HepG2 (cell line): ENCODE measurements around the gene TTBK2. TPM values are rescaled to one million over a fixed set of nuclear protein-coding genes. Genes with fewer than 3 reads are reported as not detected.

Experiments used
- ATAC-seq: fragments of 200-7000 bp; cut with Tn5 transposase; 3 replicates; pipeline ENCODE4 v1.9.1; 2020; ENCODE audit warnings: mild to moderate bottlenecking, moderate library complexity
- BruUV-seq: library from RNA; stranded (reverse); fragments of 400-500 nt; replicated peaks from 2 replicates; lab custom pipeline; 2021; lab: Mats Ljungman, UMichigan
- CTCF ChIA-PET: fragments of 300-600 bp; formaldehyde crosslinking; extraction: SDS; loops from one replicate; lab custom pipeline; 2021; ENCODE audit warnings: low total read pairs, inconsistent platforms, low intra/inter-chr PET ratio; lab: Yijun Ruan, JAX
- POLR2A ChIA-PET: fragments of 350-600 bp; sonication (Branson Sonifier 250); formaldehyde crosslinking; loops from one replicate; lab custom pipeline; 2020; ENCODE audit warnings: antibody characterized with exemption, inconsistent platforms; lab: Yijun Ruan, JAX
- DNase-seq: peaks from one replicate; pipeline ENCODE4 v3.0.0-alpha.2; 2015; ENCODE audit warnings: low spot score
- FAIRE-seq: peaks from 3 replicates; lab custom pipeline; 2011; peaks lifted over from hg19 to GRCh38; lab: Jason Lieb, UNC
- H2AFZ ChIP-seq: one replicate; pipeline ENCODE4 v1.6.1; 2011; ENCODE audit warnings: low read length, inconsistent platforms
- H3K27ac ChIP-seq: fragments of 300-600 bp; 3 replicates; pipeline ENCODE4 v1.8.0; 2011; ENCODE audit warnings: mixed run types, mild to moderate bottlenecking, mixed read lengths, low read length, inconsistent platforms; ENCODE audit not compliant: insufficient read depth; ENCODE audit errors: extremely low read length
- H3K27me3 ChIP-seq, 2 experiments: fragments of 200-600 bp in 1 of 2; 2 replicates in 1 of 2; 3 replicates in 1 of 2; pipeline versions ENCODE4 v1.6.0 to v1.8.0; 2011; ENCODE audit warnings: low read length in 2 of 2, mild to moderate bottlenecking in 2 of 2, moderate library complexity in 2 of 2, inconsistent platforms in 1 of 2; ENCODE audit not compliant: insufficient read depth in 2 of 2, control insufficient read depth in 1 of 2
- H3K36me3 ChIP-seq, 2 experiments: fragments of 200-600 bp in 1 of 2; replicated peaks in 1 of 2; 2 replicates in 1 of 2; 3 replicates in 1 of 2; pipeline versions ENCODE4 v1.5.1 to v1.8.0; 2011; ENCODE audit warnings: low read length in 2 of 2, inconsistent platforms in 1 of 2; ENCODE audit not compliant: insufficient read depth in 2 of 2, control insufficient read depth in 1 of 2
- H3K4me1 ChIP-seq: 2 replicates; pipeline ENCODE4 v1.5.1; 2012; ENCODE audit warnings: low read length, inconsistent platforms; ENCODE audit not compliant: insufficient read depth
- H3K4me2 ChIP-seq: 2 replicates; pipeline ENCODE4 v1.6.0; 2011; ENCODE audit warnings: low read depth, low read length, inconsistent platforms
- H3K4me3 ChIP-seq, 3 experiments: fragments of 200-600 bp in 1 of 3; sonication (generic), shearing (Covaris generic) in 1 of 3; replicated peaks in 1 of 3; 2 replicates each; pipeline ENCODE4 v1.5.1; 2011 to 2016; ENCODE audit warnings: low read length in 3 of 3, inconsistent platforms in 2 of 3, low read depth in 2 of 3, mild to moderate bottlenecking in 2 of 3, control low read depth in 1 of 3, mixed read lengths in 1 of 3; ENCODE audit not compliant: insufficient read depth in 1 of 3
- H3K79me2 ChIP-seq: one replicate; pipeline ENCODE4 v1.6.1; 2011; ENCODE audit warnings: low read length, inconsistent platforms; ENCODE audit not compliant: insufficient read depth
- H3K9ac ChIP-seq: 2 replicates; pipeline ENCODE4 v1.6.0; 2011; ENCODE audit warnings: mild to moderate bottlenecking, low read depth, low read length, inconsistent platforms; ENCODE audit not compliant: insufficient read depth
- H3K9me3 ChIP-seq: 2 replicates; pipeline ENCODE4 v1.5.1; 2012; ENCODE audit warnings: mild to moderate bottlenecking, low read length
- H4K20me1 ChIP-seq: 2 replicates; pipeline ENCODE4 v1.6.0; 2011; ENCODE audit warnings: inconsistent platforms, mild to moderate bottlenecking, low read length, moderate library complexity; ENCODE audit not compliant: insufficient read depth
- AHR ChIP-seq: IDR thresholded peaks from 2 replicates; pipeline ENCODE4 v1.6.1; 2018; ENCODE audit warnings: missing genetic modification reagents, missing compliant biosample characterization
- CAMTA2 ChIP-seq: sonication (generic); formaldehyde crosslinking; IDR thresholded peaks from 2 replicates; pipeline ENCODE4 v1.4.0; 2020; ENCODE audit warnings: mild to moderate bottlenecking, missing genetic modification reagents, borderline replicate concordance
- HNRNPLL ChIP-seq: fragments of 200-400 bp; formaldehyde crosslinking; IDR thresholded peaks from 2 replicates; pipeline ENCODE4 v1.6.1; 2017; ENCODE audit warnings: mild to moderate bottlenecking, low read depth, low read length; ENCODE audit not compliant: poor library complexity, severe bottlenecking
- KLF15 ChIP-seq: sonication (generic); formaldehyde crosslinking; IDR thresholded peaks from 2 replicates; pipeline ENCODE4 v1.8.1; 2023; ENCODE audit warnings: borderline replicate concordance, mild to moderate bottlenecking, inconsistent platforms, missing genetic modification reagents, mixed read lengths
- NFATC3 ChIP-seq: sonication (generic); formaldehyde crosslinking; IDR thresholded peaks from 2 replicates; pipeline ENCODE4 v1.5.1; 2020; ENCODE audit warnings: mild to moderate bottlenecking, missing genetic modification reagents
- NFE2 ChIP-seq: sonication (generic); formaldehyde crosslinking; IDR thresholded peaks from 2 replicates; pipeline ENCODE4 v1.4.0; 2020; ENCODE audit warnings: missing genetic modification reagents
- SMAD3 ChIP-seq: sonication (generic); formaldehyde crosslinking; IDR thresholded peaks from 2 replicates; pipeline ENCODE4 v1.4.0; 2020; ENCODE audit warnings: missing genetic modification reagents
- THYN1 ChIP-seq: sonication (generic); formaldehyde crosslinking; IDR thresholded peaks from 2 replicates; pipeline ENCODE4 v1.8.1; 2023; ENCODE audit warnings: low read depth, mild to moderate bottlenecking, moderate library complexity, missing genetic modification reagents, borderline replicate concordance
- YY1 ChIP-seq: IDR thresholded peaks from 2 replicates; pipeline ENCODE4 v1.6.1; 2011; ENCODE audit warnings: low read length, low read depth, moderate library complexity, mild to moderate bottlenecking; ENCODE audit not compliant: insufficient read depth, insufficient replicate concordance
- ZFAT ChIP-seq: sonication (generic); formaldehyde crosslinking; conservative IDR thresholded peaks from 2 replicates; pipeline ENCODE4 v1.8.1; 2023; ENCODE audit warnings: missing genetic modification reagents, inconsistent platforms
- ZNF484 ChIP-seq: sonication (generic); formaldehyde crosslinking; IDR thresholded peaks from 2 replicates; pipeline ENCODE4 v1.5.1; 2020; ENCODE audit warnings: mild to moderate bottlenecking, low read depth, missing genetic modification reagents, borderline replicate concordance
- WGBS: methylation state at CpG from one replicate; pipeline ENCODE4 v1.1.6; 2017; ENCODE audit warnings: low lambda C conversion rate; 5-methylcytosine and 5-hydroxymethylcytosine counted together
- in situ Hi-C: cut with HindIII; loops from 2 replicates; pipeline ENCODE4 v1.10.0; 2017; ENCODE audit warnings: low pct_unique_long_range_greater_than_20kb; ENCODE audit not compliant: extremely low pct_ligation_motif_present
- intact Hi-C: fragments of 100-400 bp; cut with micrococcal nuclease; formaldehyde crosslinking; loops from one replicate; pipeline ENCODE4 v1.10.0; 2022; ENCODE audit not compliant: unreplicated experiment
- polyA plus RNA-seq, 8 experiments: library from polyadenylated mRNA; depleted of rRNA in 3 of 8; stranded (reverse) in 7 of 8; unstranded in 1 of 8; fragments of >200 nt; fragmentation: Illumina TruSeq in 4 of 8; extraction: Trizol in 4 of 8; gene quantifications; 2 replicates each; pipeline versions ENCODE4 v1.2.1 to v1.2.3, GENCODE V29; 2011 to 2016; ENCODE audit warnings: low read depth in 4 of 8, missing spikeins in 1 of 8, mixed read lengths in 1 of 8; ENCODE audit not compliant: insufficient read depth in 1 of 8
- total RNA-seq, 5 experiments: library from RNA; depleted of rRNA; stranded (reverse); fragments of >200 nt; fragmentation: Illumina TruSeq; extraction: Trizol; gene quantifications; 2 replicates each; pipeline ENCODE4 v1.2.3, GENCODE V29; 2016; ENCODE audit warnings: low read depth in 1 of 5
- TF ChIP-seq, protein P1 (sequence below): sonication (generic); formaldehyde crosslinking; IDR thresholded peaks from 2 replicates; pipeline ENCODE4 v1.8.1; 2023; ENCODE audit warnings: missing genetic modification reagents, inconsistent platforms, borderline replicate concordance
- TF ChIP-seq, protein P2 (sequence below): sonication (generic); formaldehyde crosslinking; IDR thresholded peaks from 2 replicates; pipeline ENCODE4 v1.4.0; 2020; ENCODE audit warnings: mild to moderate bottlenecking, missing genetic modification reagents
- TF ChIP-seq, protein P3 (sequence below): sonication (generic); formaldehyde crosslinking; conservative IDR thresholded peaks from 2 replicates; pipeline ENCODE4 v1.4.0; 2020; ENCODE audit warnings: missing genetic modification reagents
- TF ChIP-seq, protein P4 (sequence below): sonication (generic); formaldehyde crosslinking; IDR thresholded peaks from 2 replicates; pipeline ENCODE4 v1.4.0; 2020; ENCODE audit warnings: missing genetic modification reagents
- TF ChIP-seq, protein P5 (sequence below): sonication (generic); formaldehyde crosslinking; IDR thresholded peaks from 2 replicates; pipeline ENCODE4 v1.4.0; 2020; ENCODE audit warnings: missing genetic modification reagents

Gene TTBK2
- total and polyA plus RNA-seq, 2 of the 13 experiments (the other 11 are each of a cell fraction or from before 2014, with no cell fraction given), result 5.1 to 7.4 TPM

DNA sequence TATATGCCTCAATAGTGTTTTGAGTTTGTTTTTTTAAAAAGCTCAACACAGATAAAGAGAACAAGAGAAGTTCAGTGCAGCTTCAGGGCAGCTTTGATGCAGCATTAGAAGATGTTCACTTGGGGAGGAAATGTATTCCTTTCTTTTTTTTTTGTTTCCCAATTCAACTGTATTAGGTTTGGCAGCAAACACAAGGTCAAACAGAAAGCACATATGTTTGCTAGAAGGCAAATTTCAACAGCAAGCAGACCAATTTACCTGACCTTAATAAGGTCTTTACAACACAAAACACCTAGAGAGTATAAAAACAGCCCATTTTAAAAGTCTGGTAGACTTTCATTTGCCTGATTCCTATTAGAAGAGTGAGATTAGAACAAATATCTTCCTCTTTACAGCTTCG lies 176.4 kb downstream of the TTBK2 start (continued):
- TF ChIP-seq CAMTA2 (CRISPR knock-in tag), result no peak
- TF ChIP-seq YY1, result no peak
- TF ChIP-seq, protein P1, sequence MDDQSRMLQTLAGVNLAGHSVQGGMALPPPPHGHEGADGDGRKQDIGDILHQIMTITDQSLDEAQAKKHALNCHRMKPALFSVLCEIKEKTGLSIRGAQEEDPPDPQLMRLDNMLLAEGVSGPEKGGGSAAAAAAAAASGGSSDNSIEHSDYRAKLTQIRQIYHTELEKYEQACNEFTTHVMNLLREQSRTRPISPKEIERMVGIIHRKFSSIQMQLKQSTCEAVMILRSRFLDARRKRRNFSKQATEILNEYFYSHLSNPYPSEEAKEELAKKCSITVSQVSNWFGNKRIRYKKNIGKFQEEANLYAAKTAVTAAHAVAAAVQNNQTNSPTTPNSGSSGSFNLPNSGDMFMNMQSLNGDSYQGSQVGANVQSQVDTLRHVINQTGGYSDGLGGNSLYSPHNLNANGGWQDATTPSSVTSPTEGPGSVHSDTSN (CRISPR knock-in tag), result no peak
- no peak for TF ChIP-seq ZNF484 (CRISPR knock-in tag)
- TF ChIP-seq, protein P2, sequence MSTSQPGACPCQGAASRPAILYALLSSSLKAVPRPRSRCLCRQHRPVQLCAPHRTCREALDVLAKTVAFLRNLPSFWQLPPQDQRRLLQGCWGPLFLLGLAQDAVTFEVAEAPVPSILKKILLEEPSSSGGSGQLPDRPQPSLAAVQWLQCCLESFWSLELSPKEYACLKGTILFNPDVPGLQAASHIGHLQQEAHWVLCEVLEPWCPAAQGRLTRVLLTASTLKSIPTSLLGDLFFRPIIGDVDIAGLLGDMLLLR (CRISPR knock-in tag), result no peak

DNA sequence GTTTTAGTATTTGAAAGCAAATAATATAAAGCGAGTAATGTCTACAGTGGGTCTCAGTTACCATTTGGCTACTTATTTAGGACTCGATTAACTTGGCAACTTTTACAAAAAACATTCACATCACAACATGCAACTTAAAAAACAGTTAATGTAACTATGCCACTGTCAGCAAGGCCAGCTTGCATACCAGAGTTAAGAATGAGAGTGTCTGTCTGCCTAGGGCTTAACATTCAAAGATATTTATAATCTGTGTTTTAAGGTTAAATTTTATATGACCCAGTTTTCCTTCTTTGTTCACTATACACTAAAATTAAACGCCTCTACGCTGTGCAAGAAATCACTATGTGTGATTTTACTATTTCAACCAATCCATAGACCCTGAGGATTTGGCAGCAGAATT lies 178.4 kb downstream of the TTBK2 start:
- DNase-seq (no peak), ATAC-seq (no peak), FAIRE-seq (no peak)
- H3K27ac ChIP-seq, result no peak overlapping the region
- H3K79me2 ChIP-seq, result no peaks in the 10 kb centered on the region
- 90% methylated on average over 4 of the region's 4 CpGs for WGBS
- no peaks in the 10 kb centered on the region for H3K9me3 ChIP-seq
- peaks cover 1 to 6% of the 10 kb centered on the region in 2 experiments; a peak in 3 of 5 replicates for H3K36me3 ChIP-seq
- H3K27me3 ChIP-seq, result no peaks in the 10 kb centered on the region
- H2AFZ ChIP-seq, result no peak overlapping the region
- POLR2A ChIA-PET, result no interaction called here
- no peaks in the 10 kb centered on the region for H3K4me1 ChIP-seq
- no peaks in the 10 kb centered on the region for H4K20me1 ChIP-seq
- intact Hi-C loops, result no loop called here
- H3K9ac ChIP-seq, result no peak overlapping the region
- CTCF ChIA-PET, result no interaction called here
- H3K4me2 ChIP-seq, result no peak overlapping the region
- BruUV-seq, result no TSS peak
- H3K4me3 ChIP-seq, result no peak overlapping the region
- in situ Hi-C loops, result no loop called here
- no peak for TF ChIP-seq NFATC3 (CRISPR knock-in tag)
- TF ChIP-seq THYN1 (CRISPR knock-in tag), result no peak
- TF ChIP-seq, protein P3, sequence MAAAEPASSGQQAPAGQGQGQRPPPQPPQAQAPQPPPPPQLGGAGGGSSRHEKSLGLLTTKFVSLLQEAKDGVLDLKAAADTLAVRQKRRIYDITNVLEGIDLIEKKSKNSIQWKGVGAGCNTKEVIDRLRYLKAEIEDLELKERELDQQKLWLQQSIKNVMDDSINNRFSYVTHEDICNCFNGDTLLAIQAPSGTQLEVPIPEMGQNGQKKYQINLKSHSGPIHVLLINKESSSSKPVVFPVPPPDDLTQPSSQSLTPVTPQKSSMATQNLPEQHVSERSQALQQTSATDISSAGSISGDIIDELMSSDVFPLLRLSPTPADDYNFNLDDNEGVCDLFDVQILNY (CRISPR knock-in tag), result no peak
- no peak for TF ChIP-seq NFE2 (CRISPR knock-in tag)
- no peak for TF ChIP-seq SMAD3
- TF ChIP-seq, protein P4, sequence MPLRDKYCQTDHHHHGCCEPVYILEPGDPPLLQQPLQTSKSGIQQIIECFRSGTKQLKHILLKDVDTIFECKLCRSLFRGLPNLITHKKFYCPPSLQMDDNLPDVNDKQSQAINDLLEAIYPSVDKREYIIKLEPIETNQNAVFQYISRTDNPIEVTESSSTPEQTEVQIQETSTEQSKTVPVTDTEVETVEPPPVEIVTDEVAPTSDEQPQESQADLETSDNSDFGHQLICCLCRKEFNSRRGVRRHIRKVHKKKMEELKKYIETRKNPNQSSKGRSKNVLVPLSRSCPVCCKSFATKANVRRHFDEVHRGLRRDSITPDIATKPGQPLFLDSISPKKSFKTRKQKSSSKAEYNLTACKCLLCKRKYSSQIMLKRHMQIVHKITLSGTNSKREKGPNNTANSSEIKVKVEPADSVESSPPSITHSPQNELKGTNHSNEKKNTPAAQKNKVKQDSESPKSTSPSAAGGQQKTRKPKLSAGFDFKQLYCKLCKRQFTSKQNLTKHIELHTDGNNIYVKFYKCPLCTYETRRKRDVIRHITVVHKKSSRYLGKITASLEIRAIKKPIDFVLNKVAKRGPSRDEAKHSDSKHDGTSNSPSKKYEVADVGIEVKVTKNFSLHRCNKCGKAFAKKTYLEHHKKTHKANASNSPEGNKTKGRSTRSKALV, result no peak
- TF ChIP-seq, protein P5, sequence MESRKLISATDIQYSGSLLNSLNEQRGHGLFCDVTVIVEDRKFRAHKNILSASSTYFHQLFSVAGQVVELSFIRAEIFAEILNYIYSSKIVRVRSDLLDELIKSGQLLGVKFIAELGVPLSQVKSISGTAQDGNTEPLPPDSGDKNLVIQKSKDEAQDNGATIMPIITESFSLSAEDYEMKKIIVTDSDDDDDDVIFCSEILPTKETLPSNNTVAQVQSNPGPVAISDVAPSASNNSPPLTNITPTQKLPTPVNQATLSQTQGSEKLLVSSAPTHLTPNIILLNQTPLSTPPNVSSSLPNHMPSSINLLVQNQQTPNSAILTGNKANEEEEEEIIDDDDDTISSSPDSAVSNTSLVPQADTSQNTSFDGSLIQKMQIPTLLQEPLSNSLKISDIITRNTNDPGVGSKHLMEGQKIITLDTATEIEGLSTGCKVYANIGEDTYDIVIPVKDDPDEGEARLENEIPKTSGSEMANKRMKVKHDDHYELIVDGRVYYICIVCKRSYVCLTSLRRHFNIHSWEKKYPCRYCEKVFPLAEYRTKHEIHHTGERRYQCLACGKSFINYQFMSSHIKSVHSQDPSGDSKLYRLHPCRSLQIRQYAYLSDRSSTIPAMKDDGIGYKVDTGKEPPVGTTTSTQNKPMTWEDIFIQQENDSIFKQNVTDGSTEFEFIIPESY (CRISPR knock-in tag), result no peak
- no peak for TF ChIP-seq AHR (CRISPR knock-in tag)
- TF ChIP-seq ZFAT (CRISPR knock-in tag), result no peak
- TF ChIP-seq HNRNPLL, result no peak
- no peak for TF ChIP-seq KLF15 (CRISPR knock-in tag)
